T-helper 9 cell (primary cell): ENCODE data around the gene ADK.

Experiments used
- DNase-seq: peaks from one replicate; pipeline ENCODE4 v3.0.0-alpha.2; 2020

ADK gene

DNA sequence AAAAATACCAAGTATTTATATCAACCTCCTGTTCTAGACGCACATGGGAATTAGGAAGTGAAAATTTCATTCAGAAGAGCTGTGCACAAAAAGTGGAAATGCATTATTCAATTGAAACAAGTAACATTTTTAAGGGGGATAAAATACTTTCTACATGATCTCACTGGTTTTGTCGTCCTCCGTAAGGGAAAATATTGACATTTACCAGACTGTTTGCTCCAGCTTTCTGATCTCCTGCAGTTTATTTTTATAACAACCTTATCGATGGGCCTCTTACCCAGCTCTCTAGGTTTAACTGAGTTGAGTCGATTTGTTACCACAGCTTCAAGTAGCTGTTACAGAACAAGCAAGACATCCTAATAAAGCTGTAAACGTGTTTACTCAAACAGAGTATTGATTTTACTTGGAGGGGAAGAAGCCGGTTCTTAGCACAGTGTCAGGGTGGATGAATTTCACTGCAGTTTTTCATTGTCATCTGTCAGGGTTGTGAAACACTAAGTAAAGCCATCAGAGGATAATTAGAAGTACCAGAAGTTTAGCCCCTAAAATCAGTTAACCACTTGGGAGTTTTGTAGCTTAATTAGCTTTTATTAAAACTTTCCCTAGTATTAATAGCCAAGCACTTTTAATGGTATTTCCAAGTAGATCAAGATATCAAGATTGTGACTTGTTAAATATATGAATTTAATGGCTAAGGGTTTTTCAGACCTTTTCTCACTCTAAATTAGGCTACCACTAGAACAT lies 532.8 kb downstream of the ADK start:
- DNase-seq: no peak

DNA sequence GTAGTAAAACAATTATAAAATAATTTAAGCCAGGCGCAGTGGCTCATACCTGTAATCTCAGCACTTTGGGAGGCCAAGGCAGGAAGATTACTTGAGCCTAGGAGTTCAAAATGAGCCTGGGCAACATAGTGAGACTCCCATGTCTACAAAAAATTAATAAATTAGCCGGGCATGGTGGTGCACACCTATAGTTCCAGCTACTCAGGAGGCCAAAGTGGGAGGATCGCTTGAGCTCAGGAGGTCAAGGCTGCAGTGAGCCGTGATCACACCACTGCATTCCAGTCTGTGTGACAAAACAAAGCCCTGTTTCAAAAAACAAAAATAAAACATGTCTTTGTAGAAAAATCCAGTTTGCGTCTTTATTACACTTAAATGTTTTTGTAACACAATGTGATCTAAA lies 533.4 kb downstream of the ADK start:
- DNase-seq: no peak

DNA sequence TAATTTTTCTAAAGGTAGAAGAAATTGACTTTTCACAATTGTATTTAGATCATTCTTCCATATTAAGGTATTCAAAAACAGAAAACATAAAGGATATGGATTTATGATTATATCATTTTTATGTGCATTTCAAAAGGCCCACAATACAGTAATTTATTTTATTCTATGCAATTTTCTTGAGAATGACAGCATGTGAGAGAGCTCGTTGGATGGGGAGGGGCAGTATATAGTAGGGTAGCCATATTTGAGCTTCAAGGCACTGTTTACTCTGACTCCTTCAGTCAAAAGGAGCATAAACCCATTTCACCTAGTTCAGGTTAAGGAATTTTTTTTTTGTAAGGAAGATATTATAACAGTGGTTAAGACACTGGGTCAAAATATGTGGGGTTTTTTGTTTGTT lies 534.5 kb downstream of the ADK start:
- DNase-seq: no peak

DNA sequence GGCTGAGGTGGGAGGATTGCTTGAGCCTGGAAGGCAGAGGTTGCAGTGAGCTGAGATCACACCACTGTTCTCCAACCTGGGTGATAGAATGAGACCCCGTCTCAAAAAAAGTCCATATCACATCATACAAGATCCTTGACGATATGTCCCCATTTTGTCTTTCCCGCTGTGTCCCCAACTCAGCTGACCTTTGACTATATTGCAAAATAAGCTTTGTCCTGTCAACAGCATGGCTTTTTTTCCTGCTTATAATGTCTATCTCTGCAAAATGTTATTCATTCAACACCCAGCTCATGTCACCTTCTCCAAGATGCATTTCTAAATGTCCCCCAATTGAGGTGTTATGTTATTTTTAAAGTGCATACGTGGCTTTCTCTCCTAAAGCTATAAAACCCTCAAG lies 539.4 kb downstream of the ADK start:
- DNase-seq: no peak

DNA sequence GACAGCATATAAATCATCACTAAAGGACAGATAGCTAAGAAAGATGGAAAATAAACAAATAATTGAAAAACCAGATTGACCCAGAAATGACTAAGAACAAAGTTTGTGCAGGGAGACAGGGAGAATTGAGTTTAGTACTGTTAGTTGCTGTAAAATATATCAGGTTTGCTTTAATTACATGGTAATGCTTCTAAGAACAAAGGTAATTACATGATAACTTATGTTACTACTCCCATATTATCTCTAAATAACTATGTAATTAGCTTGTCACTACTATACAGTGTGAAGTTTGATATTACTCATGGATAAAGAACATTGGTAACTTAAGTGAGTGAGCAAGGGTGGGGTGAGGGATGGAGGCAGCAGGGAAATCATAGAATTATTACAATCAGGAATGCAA lies 540.1 kb downstream of the ADK start:
- DNase-seq: no peak

DNA sequence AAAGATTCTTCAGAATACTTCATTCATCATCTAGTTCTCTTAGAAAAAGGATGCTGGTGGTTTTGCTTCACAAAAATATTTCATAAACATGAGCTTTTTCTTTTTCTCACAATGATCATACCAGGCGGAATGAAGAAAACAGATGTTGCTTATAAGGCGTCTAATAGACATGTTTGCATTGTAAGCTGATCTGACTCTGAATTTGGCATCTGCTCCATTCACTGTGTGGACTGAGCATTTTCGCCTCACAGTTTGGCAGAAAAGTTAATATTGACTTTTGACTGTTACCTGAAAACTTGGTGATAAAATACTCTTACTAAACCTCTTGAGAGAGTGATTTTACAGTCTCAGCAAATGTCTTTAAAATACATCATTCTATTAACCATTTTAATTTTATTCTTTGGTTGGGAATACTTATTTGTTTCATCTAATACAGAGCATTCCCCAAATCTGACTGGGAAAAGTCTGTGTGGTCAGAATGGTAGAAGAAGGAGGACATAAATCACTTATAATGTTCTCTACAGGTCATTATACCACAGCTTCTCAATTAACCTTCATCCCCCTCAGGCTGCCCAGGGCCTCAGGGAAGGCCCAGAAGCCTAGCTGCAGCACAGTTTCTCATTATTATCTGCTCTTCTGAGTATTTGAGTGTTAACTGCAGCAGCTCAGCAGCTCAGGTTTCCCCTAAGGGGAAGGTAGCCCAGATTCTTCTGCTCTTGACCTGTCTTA lies 553.8 kb downstream of the ADK start:
- no peak for DNase-seq

DNA sequence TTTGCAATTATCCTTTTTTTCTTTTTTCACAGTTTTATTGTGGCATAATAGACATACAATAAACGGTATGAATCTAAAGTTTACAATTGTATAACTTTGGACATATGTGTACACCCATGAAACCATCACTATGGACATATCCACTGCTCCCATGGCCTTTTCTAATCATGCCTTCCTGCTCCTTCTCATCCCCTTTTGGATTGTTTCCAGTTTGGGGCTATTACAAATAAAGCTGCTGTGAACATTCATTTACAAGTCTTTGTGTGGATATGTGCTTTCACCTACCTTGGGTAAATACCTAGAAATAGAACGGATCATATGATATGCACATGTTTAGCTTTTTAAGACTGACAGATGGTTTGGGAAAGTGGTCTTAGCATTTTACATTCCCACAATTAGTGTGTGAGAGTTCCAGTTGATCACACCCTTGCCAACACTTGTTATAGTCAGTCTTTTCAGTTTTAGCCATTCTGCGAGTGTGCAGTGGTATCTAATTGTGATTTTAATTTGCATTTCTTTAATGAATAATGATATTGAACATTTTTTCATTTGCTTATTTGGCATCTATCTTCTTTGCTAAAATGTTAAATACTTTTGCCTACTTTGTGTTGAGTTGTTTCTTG lies 554.4 kb downstream of the ADK start:
- no peak for DNase-seq

DNA sequence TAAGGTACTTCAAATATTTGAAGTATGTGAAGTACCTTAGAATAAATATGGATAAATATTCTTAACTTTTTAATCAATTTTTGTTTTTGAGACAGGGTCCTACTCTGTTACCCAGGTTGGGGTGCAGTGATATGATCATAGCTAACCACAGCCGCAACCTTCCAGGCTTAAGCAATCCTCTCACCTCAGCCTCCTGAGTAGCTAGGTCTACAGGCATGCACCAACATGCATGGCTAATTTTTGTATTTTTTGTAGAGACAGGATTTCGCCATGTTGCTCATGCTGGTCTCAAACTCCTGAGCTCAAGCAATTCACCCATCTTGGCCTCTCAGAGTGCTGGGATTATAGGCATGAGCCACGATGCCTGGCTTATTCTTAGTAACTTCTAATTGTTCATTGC lies 555.9 kb downstream of the ADK start:
- DNase-seq: no peak

DNA sequence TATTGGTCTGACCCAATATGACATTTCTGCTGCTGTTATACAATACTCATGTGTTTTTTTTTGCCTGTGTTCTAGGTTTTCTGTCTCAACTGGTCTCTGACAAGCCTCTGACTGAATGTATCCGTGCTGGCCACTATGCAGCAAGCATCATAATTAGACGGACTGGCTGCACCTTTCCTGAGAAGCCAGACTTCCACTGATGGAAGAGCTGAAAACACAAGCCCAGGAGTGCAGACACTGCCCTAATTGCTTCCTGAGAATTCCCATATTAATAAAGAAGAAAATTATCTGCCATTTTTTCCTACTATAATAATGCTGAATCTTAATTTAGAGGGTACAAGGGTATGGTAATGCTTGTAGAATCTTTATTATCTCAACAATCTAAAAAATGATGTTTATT lies 557.2 kb downstream of the ADK start:
- no peak for DNase-seq

DNA sequence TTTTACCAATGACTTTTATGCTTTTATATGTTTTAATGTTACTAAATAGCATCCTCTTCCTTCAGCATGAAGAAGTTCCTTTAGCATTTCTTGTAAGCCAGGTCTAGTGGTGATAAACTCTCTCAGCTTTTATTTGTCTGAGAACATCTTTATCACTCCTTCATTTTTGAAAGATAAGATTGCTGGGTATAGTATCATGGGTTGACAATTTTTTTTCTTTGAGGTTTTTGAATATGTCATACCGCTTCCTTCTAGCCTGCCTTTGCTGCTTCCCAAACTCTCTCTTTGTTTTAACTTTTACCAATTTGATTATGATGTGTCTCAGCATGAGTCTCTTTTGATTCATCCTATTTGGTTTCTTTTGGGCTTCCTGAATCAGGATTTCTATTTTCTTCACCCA lies 567.2 kb downstream of the ADK start:
- DNase-seq: no peak

DNA sequence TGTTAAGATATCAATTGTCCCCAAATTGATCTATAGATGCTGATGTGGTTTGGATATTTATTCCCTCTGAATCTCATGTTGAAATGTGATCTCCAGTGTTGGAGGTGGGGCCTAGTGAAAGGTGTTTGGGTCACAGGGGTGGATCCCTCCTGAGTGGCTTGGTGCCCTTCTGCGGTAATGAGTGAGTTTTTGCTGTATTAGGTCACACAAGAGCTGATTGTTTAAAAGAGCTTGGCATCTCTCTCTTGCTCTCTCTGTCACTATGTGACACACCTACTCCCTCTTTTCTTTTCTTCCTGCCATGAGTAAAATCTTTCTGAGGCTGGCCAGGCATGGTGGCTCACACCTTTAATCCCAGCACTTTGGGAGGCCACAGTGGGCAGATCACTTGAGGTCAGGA lies 577.2 kb downstream of the ADK start:
- DNase-seq: no peak

DNA sequence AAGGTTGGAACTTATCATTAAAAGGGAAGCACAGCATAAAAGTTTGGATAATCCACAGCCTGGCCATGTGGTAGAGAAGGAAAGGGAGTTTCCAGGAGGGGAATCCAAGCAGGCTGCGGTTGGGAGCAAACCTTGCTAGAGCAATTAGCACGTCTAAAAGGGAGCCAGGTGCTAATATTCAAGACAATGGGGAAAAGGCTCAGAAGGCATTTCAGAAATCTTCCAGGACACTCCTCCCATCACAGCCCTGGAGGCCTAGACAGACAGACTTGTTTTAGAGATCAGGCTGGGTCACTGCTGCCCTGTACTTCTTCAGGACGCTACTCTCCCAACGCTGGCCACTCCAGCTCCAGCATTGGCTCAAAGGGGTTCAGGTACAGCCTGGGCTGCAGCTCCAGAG lies 579.2 kb downstream of the ADK start:
- DNase-seq: no peak

DNA sequence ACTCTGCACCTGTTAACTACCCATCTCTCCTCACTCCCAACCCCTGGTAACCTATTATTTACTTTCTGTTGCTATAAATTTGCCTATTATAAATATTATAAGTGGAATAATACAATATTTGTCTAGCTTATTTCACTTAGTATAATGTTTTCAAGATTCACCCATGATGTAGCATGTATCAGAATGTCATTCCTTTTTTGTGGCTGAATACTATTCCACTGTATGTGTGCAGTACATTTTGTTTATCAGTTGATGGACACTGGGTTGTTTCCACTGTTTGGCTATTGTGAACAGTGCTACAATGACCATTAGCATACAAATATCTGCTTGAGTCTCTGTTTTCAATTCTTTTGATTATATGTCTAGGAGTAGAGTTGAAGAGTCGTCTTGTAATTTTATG lies 582.6 kb downstream of the ADK start:
- DNase-seq: no peak

DNA sequence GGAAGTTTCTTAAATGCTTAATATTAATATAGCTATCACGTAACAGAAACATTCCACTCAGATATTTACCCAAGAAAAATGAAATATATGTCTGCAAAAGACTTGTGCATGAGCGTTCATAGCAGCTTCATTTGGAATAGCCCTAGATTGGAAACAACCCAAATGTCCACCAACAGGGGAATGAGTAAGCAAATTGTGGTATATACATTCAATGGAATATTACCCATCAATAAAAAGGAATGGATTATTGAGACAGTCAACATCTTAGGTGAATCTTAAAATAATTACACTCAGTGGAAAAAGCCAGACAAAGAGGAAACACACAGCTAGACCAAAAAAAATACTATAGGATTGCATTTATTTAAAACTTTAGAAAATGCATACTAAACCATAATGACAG lies 585.0 kb downstream of the ADK start:
- DNase-seq: no peak

DNA sequence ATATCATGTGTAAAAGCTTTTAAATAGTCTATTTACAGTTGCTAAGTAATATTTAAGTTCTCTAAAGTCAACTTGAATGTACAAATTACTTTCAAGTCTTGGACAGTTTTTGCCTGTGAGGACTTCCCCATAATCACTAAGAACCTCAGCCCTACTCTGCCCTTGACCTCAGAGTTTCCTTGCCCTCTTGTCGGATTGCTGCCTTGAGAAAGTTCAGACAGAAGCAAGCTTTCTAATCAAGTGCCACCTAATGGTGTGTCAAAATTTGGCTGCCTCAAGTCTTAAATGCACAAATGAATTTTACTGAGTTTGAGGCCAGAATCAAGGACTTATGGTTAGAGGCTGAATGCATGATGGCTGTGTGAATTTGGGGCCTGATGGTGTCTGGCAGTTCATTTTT lies 587.0 kb downstream of the ADK start:
- no peak for DNase-seq

DNA sequence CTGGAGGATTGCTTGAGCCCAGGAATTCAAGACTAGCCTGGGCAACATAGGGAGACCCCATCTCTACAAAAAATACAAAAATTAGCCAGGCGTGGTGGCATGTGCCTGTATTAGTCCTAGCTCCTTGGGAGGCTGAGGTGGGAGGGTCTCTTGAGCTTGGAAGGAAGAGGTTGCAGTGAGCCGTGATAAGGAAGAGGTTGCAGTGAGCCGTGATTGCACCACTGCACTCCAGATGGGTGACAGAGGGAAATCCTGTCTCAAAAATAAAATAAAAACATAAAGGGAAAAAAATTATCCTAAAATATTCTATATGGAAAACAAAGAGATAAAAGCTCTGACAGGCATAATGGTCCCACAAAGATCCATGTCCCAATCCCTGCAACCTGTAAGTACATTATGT lies 587.5 kb downstream of the ADK start:
- DNase-seq: no peak

DNA sequence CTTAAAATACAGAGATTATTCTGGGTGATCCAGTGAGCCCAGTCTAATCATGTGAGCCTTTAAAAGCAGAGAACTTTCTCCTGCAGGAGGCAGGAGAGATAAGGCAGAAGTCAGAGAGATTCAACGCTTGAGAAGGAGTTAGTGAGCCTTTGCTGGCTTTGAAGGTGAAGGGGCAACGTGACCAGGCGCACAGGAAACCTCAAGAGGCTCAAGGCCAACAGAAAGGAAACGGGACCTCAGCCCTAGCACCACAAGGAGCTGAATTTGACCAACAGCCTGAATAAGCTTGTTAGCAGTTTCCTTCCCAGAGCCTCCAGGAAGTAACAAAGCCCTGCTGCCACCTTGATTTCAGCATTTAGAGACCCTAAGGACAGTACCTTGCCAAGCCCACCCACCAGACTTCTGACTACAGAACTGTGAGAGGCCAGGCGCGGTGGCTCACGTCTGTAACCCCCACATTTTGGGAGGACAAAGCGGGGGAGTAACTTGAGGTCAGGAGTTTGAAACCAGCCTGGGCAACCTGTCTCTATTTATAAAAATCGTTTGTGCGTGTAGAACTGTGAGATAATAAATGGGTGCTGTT lies 588.1 kb downstream of the ADK start:
- DNase-seq: no peak

DNA sequence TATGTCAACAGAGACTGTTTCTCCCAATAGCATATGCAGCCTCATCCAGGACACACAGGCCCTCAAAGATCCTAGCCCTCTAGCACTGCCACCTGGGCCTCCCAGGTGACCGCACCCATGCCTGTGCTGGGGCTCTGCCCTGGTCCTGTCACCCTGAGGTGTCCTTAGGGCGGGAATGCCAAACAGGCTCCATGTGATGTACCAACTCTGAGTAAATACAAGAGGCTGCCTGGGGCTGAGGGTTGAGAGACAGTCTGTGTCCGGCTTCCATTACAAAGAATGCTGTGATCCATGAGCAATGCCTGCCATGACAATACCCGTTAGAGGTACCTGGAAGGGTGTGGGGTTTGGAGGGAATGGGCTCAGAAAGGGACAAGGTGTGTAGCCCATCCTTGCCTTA lies 592.4 kb downstream of the ADK start:
- no peak for DNase-seq

DNA sequence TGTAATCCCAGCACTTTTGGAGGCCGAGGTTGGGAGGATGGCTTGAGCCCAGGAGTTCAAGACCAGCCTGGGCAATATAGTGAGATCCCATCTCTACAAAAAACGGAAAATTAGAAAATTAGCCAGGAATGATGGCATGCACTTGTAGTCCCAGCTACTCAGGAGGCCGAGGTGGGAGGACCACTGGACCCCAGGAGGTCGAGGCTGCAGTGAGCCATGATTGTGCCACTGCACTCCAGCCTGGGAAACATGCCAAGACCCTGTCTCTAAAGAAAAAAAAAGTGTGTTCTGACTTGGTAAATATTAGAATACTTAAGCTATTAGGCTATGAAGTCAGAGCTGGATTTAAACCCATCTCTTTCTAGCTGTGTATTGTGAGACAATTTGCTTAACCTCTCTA lies 594.4 kb downstream of the ADK start:
- no peak for DNase-seq

DNA sequence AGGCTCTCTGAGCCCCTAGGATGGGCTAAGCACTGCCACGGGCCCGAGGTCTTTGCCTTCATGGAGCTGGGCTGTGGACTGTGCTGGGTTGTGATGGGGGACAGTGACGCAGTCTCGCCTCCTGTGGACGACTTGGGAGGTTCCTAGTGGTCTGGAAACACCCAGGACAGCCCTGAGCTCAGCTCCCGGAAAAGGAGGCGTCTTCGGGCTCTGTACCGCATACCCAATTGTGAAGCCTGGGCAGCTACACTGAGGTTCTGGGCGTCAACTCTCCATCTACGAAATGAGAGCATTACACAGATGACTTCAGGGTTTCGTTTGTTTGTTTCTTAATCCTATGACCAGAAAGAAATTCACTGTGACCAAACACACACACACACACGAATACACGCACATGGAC lies 595.8 kb downstream of the ADK start:
- no peak for DNase-seq

DNA sequence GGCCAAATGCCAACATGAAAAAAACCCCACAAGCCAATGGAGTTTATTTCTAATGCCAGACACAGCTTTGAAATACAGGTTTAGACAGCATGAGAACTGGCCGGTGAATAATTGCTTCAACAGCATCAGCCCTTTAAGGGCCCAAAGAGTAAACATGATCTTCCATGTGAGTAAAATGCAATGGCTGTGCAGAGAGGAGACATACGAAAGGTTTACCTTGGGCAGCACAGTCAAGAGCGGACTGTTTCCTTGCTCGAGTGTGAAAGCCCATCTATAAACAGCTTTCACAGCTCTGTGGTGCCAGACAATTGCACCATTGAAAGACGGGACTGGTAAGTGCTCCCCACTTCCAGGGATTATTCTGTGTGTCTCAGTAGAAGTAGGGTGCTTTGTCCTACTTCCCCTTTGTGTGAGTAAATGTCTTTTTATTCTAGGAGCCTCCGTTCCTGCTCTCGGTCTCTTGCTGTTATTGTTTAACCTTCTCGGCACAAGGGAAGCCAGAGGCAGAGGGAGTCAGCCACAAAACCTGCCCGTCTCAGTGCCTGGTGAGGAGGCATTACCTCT lies 597.5 kb downstream of the ADK start:
- DNase-seq: no peak

DNA sequence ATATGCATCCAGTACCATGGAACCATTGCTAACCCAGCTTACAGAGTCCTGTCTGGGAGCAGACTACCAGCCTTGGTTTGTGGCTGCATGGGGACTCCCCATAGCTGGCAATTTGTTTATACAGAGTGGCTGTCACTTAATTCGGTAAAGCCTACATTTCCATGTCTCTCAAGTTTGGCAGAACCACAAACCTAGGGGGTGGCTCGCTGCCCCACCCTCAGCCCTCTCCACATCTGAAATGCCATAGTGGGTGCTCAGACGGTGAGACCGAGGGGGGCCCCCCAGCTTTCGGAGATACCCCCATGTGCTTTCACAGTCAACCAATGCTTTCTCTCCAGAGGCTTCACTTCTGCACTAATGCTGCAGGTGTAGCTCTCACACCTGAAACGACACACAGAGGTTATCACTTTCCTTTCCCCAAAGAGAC lies 599.8 kb downstream of the ADK start:
- DNase-seq: no peak

DNA sequence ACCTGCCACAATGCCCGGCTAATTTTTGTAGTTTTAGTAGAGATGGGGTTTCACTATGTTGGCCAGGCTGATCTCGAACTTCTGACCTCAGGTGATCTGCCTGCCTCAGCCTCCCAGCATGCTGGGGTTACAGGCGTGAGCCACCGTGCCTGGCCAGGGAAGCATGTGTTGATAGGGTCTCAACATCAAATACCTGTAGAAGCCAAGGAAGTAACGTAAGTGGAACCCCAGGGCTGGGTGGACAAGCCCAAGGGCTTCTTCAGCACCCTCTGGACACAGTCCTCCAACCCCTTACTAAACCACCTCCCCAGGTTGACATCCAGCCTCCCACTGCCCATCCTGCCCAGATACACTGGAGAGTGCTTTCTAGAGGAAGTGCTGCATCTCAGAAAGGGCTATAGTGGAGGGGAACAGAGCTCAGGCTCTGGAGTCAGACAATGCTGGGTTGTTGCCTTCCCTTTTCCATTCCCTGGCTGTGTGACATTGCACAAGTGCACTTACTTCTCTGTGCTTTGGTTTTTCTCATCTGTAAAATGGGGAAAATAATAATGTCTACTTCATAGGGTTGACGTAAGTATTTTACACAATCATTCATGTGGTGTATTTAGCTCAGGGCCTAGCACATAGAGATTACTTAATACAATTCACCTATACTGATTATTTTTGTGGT lies 601.5 kb downstream of the ADK start:
- no peak for DNase-seq
